CD8-positive, alpha-beta memory T cell (primary cell): Measurements from ENCODE around the gene IQCH. TPM values are rescaled to one million over a fixed set of nuclear protein-coding genes. Genes with fewer than 3 reads are reported as not detected.
"Not testable (repeated sequence)": the region's sequence is repeated elsewhere in the genome, so short reads cannot be mapped to it uniquely, and the experiment has no call there.

Experiments
- CTCF ChIA-PET: fragments of 350-600 bp; sonication (Branson Sonifier 250); formaldehyde crosslinking; loops from one replicate; lab custom pipeline; 2021; ENCODE audit warnings: antibody characterized with exemption; lab: Charles Lee
- POLR2A ChIA-PET: fragments of 350-600 bp; sonication (Branson Sonifier 250); formaldehyde crosslinking; loops from one replicate; lab custom pipeline; 2021; ENCODE audit warnings: antibody characterized with exemption; lab: Charles Lee
- DNase-seq, 5 donors: peaks; one replicate each; pipeline versions ENCODE4 v3.0.0 to v3.0.0-alpha.2; 2020 to 2022; ENCODE audit warnings: mixed read lengths in 1 of 5
- H3K27ac ChIP-seq: one replicate; pipeline ENCODE4 v1.7.0; 2013; ENCODE audit warnings: low read depth, mild to moderate bottlenecking, low read length, moderate library complexity
- H3K27me3 ChIP-seq: 2 replicates; pipeline ENCODE4 v1.7.0; 2013; ENCODE audit warnings: low read length, mild to moderate bottlenecking; ENCODE audit not compliant: insufficient read depth, poor library complexity, severe bottlenecking
- H3K36me3 ChIP-seq: 2 replicates; pipeline ENCODE4 v1.7.0; 2013; ENCODE audit warnings: mild to moderate bottlenecking, low read length, moderate library complexity; ENCODE audit not compliant: insufficient read depth
- H3K4me1 ChIP-seq: 2 replicates; pipeline ENCODE4 v1.7.0; 2013; ENCODE audit warnings: mild to moderate bottlenecking, low read length, moderate library complexity; ENCODE audit not compliant: insufficient read depth
- H3K4me3 ChIP-seq: 2 replicates; pipeline ENCODE4 v1.7.0; 2013; ENCODE audit warnings: mild to moderate bottlenecking, low read length
- H3K9me3 ChIP-seq: 2 replicates; pipeline ENCODE4 v1.7.0; 2013; ENCODE audit warnings: mild to moderate bottlenecking, low read length
- H3K27ac Mint-ChIP-seq, 8 donors: one replicate each; pipeline ENCODE4 v1.8.0; 2020 to 2021; ENCODE audit warnings: mixed read lengths in 8 of 8, mild to moderate bottlenecking in 6 of 8, inconsistent platforms in 3 of 8, moderate library complexity in 3 of 8
- H3K27me3 Mint-ChIP-seq, 2 donors: one replicate each; pipeline ENCODE4 v1.8.0; 2020 to 2021; ENCODE audit warnings: mixed read lengths in 2 of 2, mild to moderate bottlenecking in 1 of 2, moderate library complexity in 1 of 2
- H3K36me3 Mint-ChIP-seq, 3 donors: one replicate each; pipeline ENCODE4 v1.8.0; 2020 to 2021; ENCODE audit warnings: mixed read lengths in 3 of 3, inconsistent platforms in 1 of 3, mild to moderate bottlenecking in 1 of 3
- H3K4me1 Mint-ChIP-seq, 3 donors: one replicate each; pipeline ENCODE4 v1.8.0; 2020 to 2021; ENCODE audit warnings: mixed read lengths in 3 of 3, inconsistent platforms in 1 of 3, mild to moderate bottlenecking in 1 of 3
- H3K4me3 Mint-ChIP-seq, 7 donors: one replicate each; pipeline ENCODE4 v1.8.0; 2020 to 2021; ENCODE audit warnings: mixed read lengths in 7 of 7, mild to moderate bottlenecking in 6 of 7, moderate library complexity in 4 of 7, inconsistent platforms in 2 of 7
- H3K9me3 Mint-ChIP-seq, 5 donors: one replicate each; pipeline ENCODE4 v1.8.0; 2020 to 2022; ENCODE audit warnings: mixed read lengths in 5 of 5, mild to moderate bottlenecking in 3 of 5, moderate library complexity in 2 of 5, inconsistent platforms in 1 of 5
- polyA plus RNA-seq: library from polyadenylated mRNA; unstranded; fragments of 300-500 nt; fragmentation: Illumina TruSeq; gene quantifications from one replicate; pipeline ENCODE4 v1.2.3, GENCODE V29; 2021
- total RNA-seq, 2 experiments: library from RNA; stranded (reverse); gene quantifications; one replicate each; pipeline ENCODE4 v1.2.3, GENCODE V29; 2021

IQCH gene
- total and polyA plus RNA-seq, 3 experiments from 2014 or later = 0.52 to 1.3 (median 1.0) TPM

GRCh38 chr15:67421105-67421504 lies 166.5 kb downstream of the IQCH start:
- Histone ChIP-seq H3K9me3 (no peaks in the 10 kb centered on the region), H3K27ac (no peak overlapping the region), H3K4me1 (no peaks in the 10 kb centered on the region), H3K4me3 (no peak overlapping the region), H3K36me3 (no peaks in the 10 kb centered on the region), H3K27me3 (no peaks in the 10 kb centered on the region)
- no peaks in the 10 kb centered on the region for H3K4me1 Mint-ChIP-seq
- H3K36me3 Mint-ChIP-seq = peaks cover 2 to 6% (median 3%) of the 10 kb centered on the region in 3 donors
- ChIA-PET CTCF (no interaction called here), POLR2A (no interaction called here)
- no peak overlapping the region for H3K27ac Mint-ChIP-seq
- H3K9me3 Mint-ChIP-seq = no peaks in the 10 kb centered on the region
- DNase-seq = no peak
- no peak overlapping the region for H3K4me3 Mint-ChIP-seq
- no peaks in the 10 kb centered on the region for H3K27me3 Mint-ChIP-seq

- no peak overlapping the region for H3K4me3 ChIP-seq
- Mint-ChIP-seq H3K36me3 (peaks cover 0 to 6% (median 2%) of the 10 kb centered on the region in 3 donors), H3K4me3 (no peak overlapping the region), H3K9me3 (no peaks in the 10 kb centered on the region), H3K4me1 (no peaks in the 10 kb centered on the region), H3K27ac (no peak overlapping the region), H3K27me3 (no peaks in the 10 kb centered on the region)
- no peak overlapping the region for H3K27ac ChIP-seq
- ChIA-PET CTCF (no interaction called here), POLR2A (no interaction called here)
- no peaks in the 10 kb centered on the region for H3K4me1 ChIP-seq
- no peaks in the 10 kb centered on the region for H3K36me3 ChIP-seq
- DNase-seq = no peak
- no peaks in the 10 kb centered on the region for H3K9me3 ChIP-seq
- H3K27me3 ChIP-seq = no peaks in the 10 kb centered on the region
Measured at GRCh38 chr15:67422296-67422695, 167.7 kb downstream of the IQCH start.

- no peaks in the 10 kb centered on the region for H3K9me3 ChIP-seq
- Mint-ChIP-seq H3K27me3 (no peaks in the 10 kb centered on the region), H3K4me3 (no peak overlapping the region), H3K9me3 (no peaks in the 10 kb centered on the region), H3K4me1 (no peaks in the 10 kb centered on the region), H3K27ac (no peak overlapping the region), H3K36me3 (peaks cover 3 to 12% (median 5%) of the 10 kb centered on the region in 3 donors)
- H3K27ac ChIP-seq = no peak overlapping the region
- CTCF ChIA-PET = interaction anchor here (1.4 kb wide), 2 partner anchors 485 to 487 kb away, joined by 4 to 14 read pairs; no protein-coding TSS in a partner anchor
- H3K4me1 ChIP-seq = no peaks in the 10 kb centered on the region
- H3K4me3 ChIP-seq = no peak overlapping the region
- DNase-seq = no peak
- no peaks in the 10 kb centered on the region for H3K36me3 ChIP-seq
- POLR2A ChIA-PET = no interaction called here
- H3K27me3 ChIP-seq = no peaks in the 10 kb centered on the region
Measured at GRCh38 chr15:67433495-67434099, 179.0 kb downstream of the IQCH start.

GRCh38 chr15:67436351-67437250 lies 182.0 kb downstream of the IQCH start:
- H3K27ac ChIP-seq, H3K27me3 Mint-ChIP-seq, H3K36me3 ChIP-seq, H3K27ac Mint-ChIP-seq, H3K4me3 ChIP-seq, H3K27me3 ChIP-seq, H3K4me1 ChIP-seq, POLR2A ChIA-PET, H3K9me3 Mint-ChIP-seq, H3K9me3 ChIP-seq, DNase-seq, CTCF ChIA-PET, H3K4me3 Mint-ChIP-seq, H3K4me1 Mint-ChIP-seq: not testable (repeated sequence)
- H3K36me3 Mint-ChIP-seq = peaks cover 7 to 26% (median 18%) of the 10 kb centered on the region in 3 donors

GRCh38 chr15:67444100-67444499 lies 189.5 kb downstream of the IQCH start:
- H3K4me3 Mint-ChIP-seq = no peak overlapping the region
- Histone ChIP-seq H3K36me3 (no peaks in the 10 kb centered on the region), H3K27me3 (no peaks in the 10 kb centered on the region), H3K9me3 (no peaks in the 10 kb centered on the region), H3K4me1 (no peaks in the 10 kb centered on the region), H3K27ac (no peak overlapping the region), H3K4me3 (no peak overlapping the region)
- no peak for DNase-seq
- no peaks in the 10 kb centered on the region for H3K27me3 Mint-ChIP-seq
- H3K27ac Mint-ChIP-seq = no peak overlapping the region
- peaks cover 0 to 2% (median 0%) of the 10 kb centered on the region in 5 donors for H3K9me3 Mint-ChIP-seq
- CTCF ChIA-PET = no interaction called here
- H3K36me3 Mint-ChIP-seq = peaks cover 2 to 24% (median 11%) of the 10 kb centered on the region in 3 donors
- POLR2A ChIA-PET = no interaction called here
- no peaks in the 10 kb centered on the region for H3K4me1 Mint-ChIP-seq

GRCh38 chr15:67446449-67446848 lies 191.9 kb downstream of the IQCH start:
- Histone ChIP-seq H3K27ac (no peak overlapping the region), H3K4me3 (no peak overlapping the region), H3K27me3 (no peaks in the 10 kb centered on the region), H3K4me1 (no peaks in the 10 kb centered on the region), H3K9me3 (no peaks in the 10 kb centered on the region), H3K36me3 (no peaks in the 10 kb centered on the region)
- CTCF ChIA-PET = interaction anchor here (0.6 to 1.7 kb wide), 2 partner anchors 10 to 395 kb away, joined by 3 to 6 read pairs; no protein-coding TSS in a partner anchor
- Mint-ChIP-seq H3K27ac (no peak overlapping the region), H3K9me3 (peaks cover 0 to 4% (median 0%) of the 10 kb centered on the region in 5 donors), H3K4me3 (no peak overlapping the region), H3K27me3 (no peaks in the 10 kb centered on the region), H3K36me3 (peaks cover 0 to 6% (median 2%) of the 10 kb centered on the region in 3 donors), H3K4me1 (no peaks in the 10 kb centered on the region)
- POLR2A ChIA-PET = no interaction called here
- DNase-seq = no peak

- H3K27ac Mint-ChIP-seq, H3K9me3 Mint-ChIP-seq, H3K36me3 Mint-ChIP-seq, H3K9me3 ChIP-seq, H3K27me3 Mint-ChIP-seq, POLR2A ChIA-PET, H3K4me1 Mint-ChIP-seq, H3K4me1 ChIP-seq, DNase-seq, H3K27me3 ChIP-seq, CTCF ChIA-PET, H3K4me3 ChIP-seq, H3K4me3 Mint-ChIP-seq, H3K36me3 ChIP-seq, H3K27ac ChIP-seq: not testable (repeated sequence)
Measured at GRCh38 chr15:67448372-67448771, 193.8 kb downstream of the IQCH start.

GRCh38 chr15:67453703-67454102 lies 199.1 kb downstream of the IQCH start:
- H3K4me1 Mint-ChIP-seq, H3K9me3 ChIP-seq, H3K27me3 ChIP-seq, H3K4me3 ChIP-seq, H3K36me3 Mint-ChIP-seq, H3K4me3 Mint-ChIP-seq, H3K4me1 ChIP-seq, CTCF ChIA-PET, DNase-seq, H3K9me3 Mint-ChIP-seq, H3K27ac Mint-ChIP-seq, H3K27me3 Mint-ChIP-seq, H3K36me3 ChIP-seq, POLR2A ChIA-PET, H3K27ac ChIP-seq: not testable (repeated sequence)
